HS-5 (cell line): ENCODE measurements around the gene LRRN1.

Source experiments
- DNase-seq: peaks from one replicate; pipeline ENCODE4 v3.0.0-alpha.2; 2012; ENCODE audit warnings: low read depth

LRRN1 gene

GRCh38 chr3:3799173-3800079, at the start of gene LRRN1:
LRRN1 (plus strand) TSS chr3:3799431; CDS start chr3:3844642, 45,211 bp downstream.
- no peak for DNase-seq

GRCh38 chr3:3753416-3753815, 45.8 kb upstream of the LRRN1 start:
- DNase-seq: no peak

- no peak for DNase-seq
These were observed 33.6 kb upstream of the LRRN1 start for GRCh38 chr3:3765661-3766060.

- DNase-seq: no peak
These were observed 33.1 kb upstream of the LRRN1 start for GRCh38 chr3:3766140-3766539.

GRCh38 chr3:3771094-3771493, 28.1 kb upstream of the LRRN1 start:
- no peak for DNase-seq

GRCh38 chr3:3771567-3771966, 27.7 kb upstream of the LRRN1 start:
- DNase-seq: no peak

GRCh38 chr3:3772338-3772737, 26.9 kb upstream of the LRRN1 start:
- DNase-seq: no peak

- no peak for DNase-seq
These were observed 26.3 kb upstream of the LRRN1 start for GRCh38 chr3:3772920-3773319.

GRCh38 chr3:3776607-3777006, 22.6 kb upstream of the LRRN1 start:
- DNase-seq: no peak

- DNase-seq: no peak
These were observed 21.0 kb upstream of the LRRN1 start for GRCh38 chr3:3778216-3778615.

GRCh38 chr3:3778641-3779270, 20.5 kb upstream of the LRRN1 start:
- DNase-seq: no peak

GRCh38 chr3:3782457-3782856, 16.8 kb upstream of the LRRN1 start:
- DNase-seq: no peak

- DNase-seq: no peak
These were observed 16.0 kb upstream of the LRRN1 start for GRCh38 chr3:3783210-3783609.

GRCh38 chr3:3783696-3784095, 15.5 kb upstream of the LRRN1 start:
- no peak for DNase-seq

- DNase-seq: no peak
These were observed 6.8 kb upstream of the LRRN1 start for GRCh38 chr3:3792391-3792790.

- no peak for DNase-seq
These were observed 559 bp upstream of the LRRN1 start for GRCh38 chr3:3798631-3799113.

GRCh38 chr3:3800080-3800455, 837 bp downstream of the LRRN1 start:
- DNase-seq: no peak

GRCh38 chr3:3800685-3801493, 1.7 kb downstream of the LRRN1 start:
- no peak for DNase-seq

GRCh38 chr3:3801494-3801841, 2.2 kb downstream of the LRRN1 start:
- no peak for DNase-seq

GRCh38 chr3:3802046-3802445, 2.8 kb downstream of the LRRN1 start:
- DNase-seq: no peak

GRCh38 chr3:3804560-3804959, 5.3 kb downstream of the LRRN1 start:
- DNase-seq: no peak

- no peak for DNase-seq
These were observed 6.9 kb downstream of the LRRN1 start for GRCh38 chr3:3806092-3806491.

GRCh38 chr3:3806856-3807255, 7.6 kb downstream of the LRRN1 start:
- no peak for DNase-seq
